Ovary (tissue), 3 donors: ENCODE data around the gene P2RY4.

Experiments used
- POLR2A ChIP-seq: fragments of 450-650 bp; IDR thresholded peaks from one replicate; pipeline ENCODE4 v1.6.1; 2017; ENCODE audit warnings: antibody characterized with exemption, mild to moderate bottlenecking, moderate library complexity
- TF ChIP-seq, protein P1 (sequence below), 3 donors: fragments of 450-650 bp in 2 of 3; fragments of 200-600 bp in 1 of 3; IDR thresholded peaks; one replicate each; pipeline versions ENCODE4 v1.5.1 to v1.8.0; 2016 to 2022; ENCODE audit warnings: antibody characterized with exemption in 3 of 3, mild to moderate bottlenecking in 1 of 3
- donor health status: DM: no; HTN: no; CAD: no.

DNA sequence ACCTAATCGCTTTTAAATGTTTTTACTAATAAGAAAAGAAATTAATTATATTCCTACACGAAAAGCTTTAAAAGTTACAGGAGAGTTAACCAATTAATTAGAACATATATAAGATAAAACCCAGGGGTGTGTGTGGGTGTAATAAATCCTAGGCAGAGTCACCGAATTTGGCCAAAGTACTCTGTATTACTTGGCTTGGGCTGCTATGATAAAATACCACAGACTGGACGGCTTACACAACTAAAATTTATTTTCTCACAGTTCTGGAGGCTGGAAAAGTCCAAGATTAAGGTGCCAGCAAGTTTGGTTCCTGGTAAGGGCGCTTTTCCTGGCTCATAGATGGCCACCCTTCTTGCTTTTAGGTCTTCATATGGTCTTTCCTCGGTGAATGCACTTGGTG, 15.1 kb downstream of the P2RY4 start:
- TF ChIP-seq, protein P1, sequence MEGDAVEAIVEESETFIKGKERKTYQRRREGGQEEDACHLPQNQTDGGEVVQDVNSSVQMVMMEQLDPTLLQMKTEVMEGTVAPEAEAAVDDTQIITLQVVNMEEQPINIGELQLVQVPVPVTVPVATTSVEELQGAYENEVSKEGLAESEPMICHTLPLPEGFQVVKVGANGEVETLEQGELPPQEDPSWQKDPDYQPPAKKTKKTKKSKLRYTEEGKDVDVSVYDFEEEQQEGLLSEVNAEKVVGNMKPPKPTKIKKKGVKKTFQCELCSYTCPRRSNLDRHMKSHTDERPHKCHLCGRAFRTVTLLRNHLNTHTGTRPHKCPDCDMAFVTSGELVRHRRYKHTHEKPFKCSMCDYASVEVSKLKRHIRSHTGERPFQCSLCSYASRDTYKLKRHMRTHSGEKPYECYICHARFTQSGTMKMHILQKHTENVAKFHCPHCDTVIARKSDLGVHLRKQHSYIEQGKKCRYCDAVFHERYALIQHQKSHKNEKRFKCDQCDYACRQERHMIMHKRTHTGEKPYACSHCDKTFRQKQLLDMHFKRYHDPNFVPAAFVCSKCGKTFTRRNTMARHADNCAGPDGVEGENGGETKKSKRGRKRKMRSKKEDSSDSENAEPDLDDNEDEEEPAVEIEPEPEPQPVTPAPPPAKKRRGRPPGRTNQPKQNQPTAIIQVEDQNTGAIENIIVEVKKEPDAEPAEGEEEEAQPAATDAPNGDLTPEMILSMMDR (IDR thresholded peaks at IDR 0.05): no peak
- TF ChIP-seq POLR2A: no peak
